HG02623 (cell line): Measurements from ENCODE around the gene EIF3K.
"Not testable (repeated sequence)": the region's sequence is repeated elsewhere in the genome, so short reads cannot be mapped to it uniquely, and the experiment has no call there.

ENCODE experiments used
- ATAC-seq: cut with Tn5 transposase; IDR thresholded peaks from one replicate; pipeline ENCODE4 v1.9.1; 2021; ENCODE audit warnings: moderate library complexity; ENCODE audit not compliant: unreplicated experiment

EIF3K gene, protein sequence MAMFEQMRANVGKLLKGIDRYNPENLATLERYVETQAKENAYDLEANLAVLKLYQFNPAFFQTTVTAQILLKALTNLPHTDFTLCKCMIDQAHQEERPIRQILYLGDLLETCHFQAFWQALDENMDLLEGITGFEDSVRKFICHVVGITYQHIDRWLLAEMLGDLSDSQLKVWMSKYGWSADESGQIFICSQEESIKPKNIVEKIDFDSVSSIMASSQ

DNA sequence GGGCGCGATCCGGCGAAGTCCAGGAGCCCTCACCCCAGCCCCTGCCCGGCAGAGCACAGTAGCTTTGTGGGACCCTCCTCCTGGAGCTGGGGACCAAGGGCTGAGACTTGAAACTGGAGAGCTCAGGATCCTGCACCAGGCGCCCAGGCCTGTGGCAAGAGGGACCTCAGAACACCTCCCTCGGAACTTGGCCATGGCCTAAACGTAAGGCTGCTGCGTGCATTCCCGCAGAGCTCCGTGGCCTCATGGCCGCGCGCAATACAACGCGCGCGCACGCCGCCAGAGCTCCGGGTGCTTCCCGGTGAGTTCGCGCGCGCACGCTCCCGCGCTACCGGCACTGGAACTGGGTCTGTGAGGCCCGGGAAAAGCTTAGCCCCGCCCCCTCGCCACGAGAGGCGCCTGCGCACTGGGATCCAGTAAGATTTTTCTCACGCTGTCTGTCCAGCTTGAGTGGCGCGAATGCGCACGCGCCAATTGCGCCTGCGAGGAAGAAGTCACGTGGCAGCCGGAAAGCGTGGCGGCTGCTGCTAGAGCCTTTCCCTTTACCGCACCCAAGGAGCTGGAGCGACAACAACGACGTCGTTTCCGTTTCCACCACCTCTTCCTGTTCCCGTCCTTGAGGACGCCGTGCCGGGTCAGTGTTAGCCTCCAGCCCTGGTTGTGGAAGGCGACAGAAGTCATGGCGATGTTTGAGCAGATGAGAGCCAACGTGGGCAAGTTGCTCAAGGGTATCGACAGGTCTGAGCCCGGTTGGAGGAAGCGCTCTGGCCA, at the start of gene EIF3K:
TSS of gene EIF3K (plus strand) at position 599 of the 771 bp plus-strand sequence. CDS start at position 680, 81 bp downstream.
- peak; percentile 57 for ATAC-seq

DNA sequence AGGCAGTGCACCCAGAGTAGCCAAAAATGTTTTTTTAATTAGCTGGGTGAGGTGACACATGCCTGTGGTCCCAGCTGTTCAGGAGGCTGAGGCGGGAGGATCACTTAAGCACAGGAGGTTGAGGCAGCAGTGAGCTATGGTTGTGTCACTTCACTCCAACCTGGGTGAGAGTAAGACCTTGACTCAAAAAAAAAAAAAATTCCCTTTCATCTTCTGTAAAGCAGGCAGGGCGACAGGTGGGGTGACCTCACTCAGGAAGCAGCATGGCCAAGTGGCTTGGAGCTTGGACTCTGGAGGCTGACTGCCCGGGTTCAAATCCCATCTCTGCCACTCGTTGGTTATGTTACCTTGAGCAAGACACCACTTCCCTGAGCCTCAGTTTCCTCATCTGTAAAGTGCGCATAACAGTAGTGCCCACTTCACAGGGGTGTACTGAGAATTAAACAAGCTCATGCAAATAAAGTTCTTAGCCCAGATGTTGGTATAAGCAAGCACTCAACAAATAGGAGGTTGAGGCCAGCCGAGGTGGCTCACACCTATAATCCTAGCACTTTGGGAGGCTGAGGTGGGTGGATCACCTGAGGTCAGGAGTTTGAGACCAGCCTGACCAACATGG, 49.5 kb upstream of the EIF3K start:
- no peak for ATAC-seq

DNA sequence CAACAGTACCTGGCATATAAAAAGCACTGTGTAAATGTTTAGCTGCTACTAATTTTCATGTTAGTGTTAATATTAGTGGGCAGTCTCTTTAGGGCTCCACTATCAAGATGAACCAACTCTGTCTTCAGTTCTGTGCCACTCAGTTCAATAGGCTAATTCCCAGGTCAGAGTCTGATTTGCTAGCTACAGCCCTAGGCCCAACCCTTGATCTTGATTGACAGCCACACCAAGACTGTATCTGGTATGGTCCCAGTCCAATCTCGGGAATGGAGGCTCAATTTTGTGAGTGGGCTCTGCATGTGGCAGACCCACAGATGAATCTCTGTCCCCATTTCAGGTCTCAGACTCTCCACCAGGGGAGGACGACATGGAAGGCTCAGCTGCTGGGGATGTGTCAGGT, 47.3 kb upstream of the EIF3K start:
- ATAC-seq = no peak

DNA sequence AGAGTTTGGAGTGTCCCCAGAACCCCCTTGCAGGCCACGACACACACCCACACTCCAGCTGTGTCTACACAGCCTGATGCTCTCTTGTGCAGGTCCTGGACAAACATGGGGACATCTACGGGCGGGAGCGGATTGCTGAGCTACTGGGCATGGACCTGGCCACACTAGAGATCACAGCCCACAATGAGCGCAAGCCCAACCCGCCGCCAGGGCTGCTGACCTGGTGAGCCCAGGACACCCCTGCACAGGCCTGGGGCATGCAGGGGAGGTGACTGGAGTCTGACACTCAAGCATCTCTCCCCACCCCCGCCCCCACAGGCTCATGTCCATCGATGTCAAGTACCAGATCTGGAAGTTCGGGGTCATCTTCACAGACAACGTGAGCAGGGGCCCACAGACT, 41.2 kb upstream of the EIF3K start:
- no peak for ATAC-seq

DNA sequence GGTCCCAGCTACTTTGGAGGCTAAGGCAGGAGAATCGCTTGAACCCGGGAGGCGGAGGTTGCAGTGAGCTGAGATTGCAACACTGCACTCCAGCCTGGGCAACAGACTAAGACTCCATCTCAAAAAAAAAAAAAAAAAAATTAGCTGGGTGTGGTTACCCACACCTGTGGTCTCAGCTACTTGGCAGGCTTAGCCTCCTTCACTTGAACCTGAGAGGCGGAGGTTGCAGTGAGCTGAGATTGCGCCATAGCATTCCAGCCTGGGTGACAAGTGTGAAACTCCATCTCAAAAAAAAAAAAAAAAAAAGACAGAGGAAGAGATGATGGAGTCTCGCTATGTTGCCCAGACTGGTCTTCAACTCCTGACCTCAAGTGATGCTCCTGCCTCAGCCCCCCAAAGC, 39.7 kb upstream of the EIF3K start:
- not testable (repeated sequence) for ATAC-seq

DNA sequence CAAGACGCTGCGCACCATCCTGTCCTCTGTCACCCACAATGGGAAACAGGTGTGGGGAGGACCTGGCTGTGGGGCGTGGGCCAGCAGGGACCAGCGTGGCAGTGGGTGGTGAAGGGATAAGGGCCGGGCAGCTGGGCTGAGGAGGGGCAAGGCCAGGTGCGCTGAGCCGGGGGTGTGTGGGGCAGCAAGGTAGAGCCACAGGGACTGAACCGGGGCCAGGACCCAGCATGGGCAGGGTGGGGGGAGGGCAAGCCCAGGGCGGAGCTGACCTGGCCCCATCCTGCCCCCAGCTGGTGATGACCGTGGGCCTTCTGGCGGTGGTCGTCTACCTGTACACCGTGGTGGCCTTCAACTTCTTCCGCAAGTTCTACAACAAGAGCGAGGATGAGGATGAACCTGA, 38.9 kb upstream of the EIF3K start:
- no peak for ATAC-seq

DNA sequence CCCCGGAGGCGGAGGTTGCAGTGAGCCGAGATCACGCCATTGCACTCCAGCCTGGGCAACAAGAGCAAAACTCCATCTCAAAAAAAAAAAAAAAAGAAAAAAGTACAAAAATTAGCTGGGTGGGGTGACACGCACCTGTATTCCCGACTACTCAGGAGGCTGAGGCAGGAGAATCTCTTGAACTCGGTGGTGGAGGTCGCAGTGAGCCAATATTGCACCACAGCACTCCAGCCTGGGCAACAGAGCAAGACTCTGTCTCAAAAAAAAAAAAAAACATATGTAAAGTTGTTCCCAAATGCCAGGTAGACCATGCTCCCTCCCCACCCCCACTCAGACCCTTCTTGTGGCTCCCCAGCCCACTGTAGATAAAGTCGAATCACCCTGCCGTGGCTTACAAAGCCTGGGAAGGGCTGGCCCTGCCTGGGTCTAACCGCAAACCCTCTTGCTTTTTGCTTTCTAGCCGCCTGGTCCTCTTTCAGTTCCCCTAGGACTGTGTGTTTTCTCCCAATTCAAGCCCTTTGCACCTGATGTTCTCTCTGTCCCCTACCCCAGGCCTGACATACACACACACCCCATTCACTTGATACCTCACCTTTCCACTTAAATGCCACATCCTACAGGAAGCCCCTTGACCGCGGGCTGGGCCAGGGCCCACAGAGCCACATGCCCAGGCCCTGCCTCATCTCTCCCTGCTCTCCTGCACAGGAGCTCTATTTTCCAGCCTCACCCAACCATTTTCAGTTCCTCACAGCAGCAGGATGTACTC, 35.6 kb upstream of the EIF3K start:
- no peak for ATAC-seq

DNA sequence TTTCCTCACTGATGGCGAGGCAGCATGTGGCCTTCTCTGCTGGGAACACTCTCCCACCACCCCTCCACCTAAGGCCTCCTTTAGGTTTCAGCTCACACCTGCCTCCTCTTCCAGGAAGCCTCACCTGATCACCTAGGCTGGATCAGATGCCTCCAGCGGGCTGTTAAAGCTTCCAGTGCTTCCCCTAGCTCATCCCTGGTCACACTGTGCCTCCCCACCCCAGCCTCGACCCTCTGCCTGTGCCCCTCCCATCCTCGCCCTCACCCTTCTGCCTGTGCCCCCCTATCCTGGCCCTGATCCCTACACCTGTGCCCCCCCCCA, 35.0 kb upstream of the EIF3K start:
- ATAC-seq = no peak

DNA sequence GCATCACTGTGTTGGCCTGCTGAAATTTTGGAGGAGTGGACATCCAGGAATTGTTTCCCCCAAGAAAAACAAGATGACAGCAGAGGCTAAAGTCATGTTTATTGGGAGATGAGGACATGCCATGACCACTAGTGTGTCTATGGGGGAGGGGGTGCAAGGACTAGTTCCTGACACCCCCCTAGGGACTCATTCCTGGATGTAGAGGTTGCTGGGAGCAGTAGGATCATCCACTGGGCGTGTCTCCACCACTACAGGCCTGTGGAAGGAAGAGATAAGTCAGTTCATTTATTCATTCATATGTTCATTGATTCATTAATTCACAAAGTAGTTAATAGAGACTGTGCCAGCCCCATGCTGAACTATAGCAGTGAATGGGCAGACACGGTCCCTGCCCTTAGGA, 31.4 kb upstream of the EIF3K start:
- no peak for ATAC-seq

DNA sequence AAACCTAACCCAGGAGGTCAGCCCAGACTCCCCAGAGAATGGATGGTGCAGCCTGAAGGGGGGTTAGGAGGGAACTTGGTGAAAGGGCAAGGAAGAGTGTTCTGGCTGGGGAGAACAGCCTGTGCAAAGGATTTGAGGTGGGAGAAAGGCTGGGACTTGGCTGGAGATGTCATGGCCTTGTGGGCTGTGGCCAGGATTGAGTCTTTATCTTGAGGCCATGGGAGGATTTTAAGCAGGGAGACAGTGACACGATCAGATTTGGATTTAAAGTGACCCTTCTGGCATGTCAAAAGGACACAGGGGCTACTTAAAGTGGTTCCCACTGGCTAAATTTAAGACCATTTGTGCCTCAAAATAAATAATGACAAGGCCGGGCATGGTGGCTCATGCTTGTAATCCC, 30.9 kb upstream of the EIF3K start:
- no peak for ATAC-seq

DNA sequence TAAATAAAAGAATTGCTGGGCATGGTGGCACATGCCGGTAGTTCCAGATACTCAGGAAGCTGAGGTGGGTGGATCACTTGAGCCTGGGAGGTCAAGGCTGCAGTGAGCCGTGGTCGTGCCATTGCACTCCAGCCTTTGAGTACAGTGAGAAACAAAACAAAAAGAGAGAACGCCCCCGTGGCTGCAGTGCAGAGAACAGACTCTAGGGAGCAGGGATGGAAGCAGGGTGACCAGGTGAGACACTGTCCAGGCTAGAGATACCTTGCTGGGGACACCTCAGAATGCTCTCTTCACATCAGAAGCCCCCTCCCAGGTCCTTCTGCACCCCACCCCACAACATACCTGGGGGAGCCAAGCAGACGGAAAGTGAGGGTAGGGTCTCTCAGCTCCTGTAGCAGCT, 26.0 kb upstream of the EIF3K start:
- no peak for ATAC-seq

DNA sequence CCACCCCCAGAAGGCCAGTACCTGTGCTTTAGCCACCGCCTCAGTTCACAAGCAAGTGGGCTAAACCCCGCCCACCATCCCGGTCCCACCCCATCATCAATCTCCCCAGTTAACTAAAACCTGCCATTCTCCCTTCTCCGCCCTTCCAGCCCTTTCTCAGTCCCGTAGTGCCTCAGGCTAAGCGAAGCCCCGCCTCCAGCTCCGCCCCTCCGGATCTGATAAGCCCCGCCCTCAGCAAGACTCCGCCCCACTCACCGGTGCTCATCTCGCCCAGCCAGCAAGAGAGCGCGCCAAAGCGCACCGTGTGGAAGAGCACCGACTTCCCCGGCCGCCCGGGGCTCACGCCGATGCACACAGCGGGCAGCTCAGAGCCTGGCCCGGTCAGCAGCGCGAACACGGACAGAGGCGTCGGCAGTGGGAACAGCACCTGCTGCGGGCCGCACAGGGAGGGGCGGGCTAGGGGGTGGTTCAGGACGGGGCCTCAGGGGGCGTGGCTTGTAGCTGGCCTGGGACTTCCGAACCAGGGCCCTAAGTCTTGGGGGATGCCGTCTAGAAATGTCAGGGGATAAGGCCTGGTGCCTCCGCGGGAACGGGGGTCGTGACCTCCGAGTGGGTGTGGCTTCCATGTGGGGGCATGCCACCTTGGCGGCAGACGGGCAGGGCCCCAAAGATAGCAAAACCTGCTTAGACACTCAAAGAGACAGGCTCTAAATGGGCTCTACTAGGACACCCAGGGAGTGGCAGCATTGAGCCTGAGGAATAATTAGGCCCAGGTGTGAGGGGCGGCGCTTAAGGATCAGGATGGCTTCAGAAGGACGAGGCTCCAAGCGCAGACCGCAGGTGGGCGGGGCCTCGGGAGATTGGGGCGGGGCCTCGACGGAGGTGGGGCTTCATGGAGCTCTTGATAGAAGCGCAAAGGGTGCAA, 22.7 kb upstream of the EIF3K start:
- no peak for ATAC-seq

DNA sequence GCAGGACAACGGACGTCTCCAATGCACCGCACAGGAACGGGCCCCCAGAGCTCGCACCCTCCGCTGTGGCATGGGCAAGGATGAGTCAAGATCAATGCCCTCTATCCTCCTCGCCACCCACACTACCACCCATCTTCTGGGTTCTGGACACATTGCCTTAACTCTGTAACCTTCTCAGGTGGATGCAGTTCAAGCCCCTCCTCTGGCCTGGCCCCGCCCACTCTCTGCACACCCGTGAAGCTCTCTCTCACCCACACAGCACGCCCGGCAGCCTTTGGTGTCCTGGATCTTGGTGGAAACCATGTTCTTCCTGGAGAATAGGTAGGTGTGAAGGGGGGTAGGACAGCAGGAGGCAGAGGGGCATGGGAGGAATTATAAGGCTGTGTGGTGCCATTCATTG, 21.9 kb upstream of the EIF3K start:
- no peak for ATAC-seq

DNA sequence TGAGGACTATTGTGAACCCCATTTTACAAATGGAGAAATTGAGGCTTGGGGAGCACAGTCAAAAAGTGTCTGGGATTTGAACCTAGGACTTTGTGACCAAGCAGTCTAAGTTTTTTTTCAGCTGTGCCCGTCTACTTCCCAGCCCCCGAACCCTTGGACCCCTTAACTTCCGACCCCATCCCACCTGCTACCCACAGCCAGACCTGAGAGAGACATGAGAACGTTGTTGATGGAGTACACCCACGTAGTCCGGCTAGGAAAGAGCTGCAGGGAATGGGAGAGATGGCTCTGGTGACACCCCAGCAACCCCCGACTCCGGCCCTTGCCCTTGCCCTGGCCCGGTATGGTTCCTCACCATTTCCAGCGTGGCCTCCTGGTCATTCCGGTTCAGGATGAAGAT, 19.3 kb upstream of the EIF3K start:
- ATAC-seq = no peak

DNA sequence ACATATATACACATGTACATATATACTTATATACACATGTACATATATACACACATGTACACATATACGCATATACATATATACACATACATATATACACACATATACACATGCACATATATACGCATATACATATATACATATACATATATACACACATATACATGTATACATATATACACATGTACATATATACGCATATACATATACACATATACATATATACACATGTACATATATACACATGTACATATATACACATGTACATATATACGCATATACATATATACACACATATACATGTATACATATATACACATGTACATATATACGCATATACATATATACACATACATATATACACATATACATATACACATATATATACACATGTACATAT, 16.1 kb upstream of the EIF3K start:
- not testable (repeated sequence) for ATAC-seq

DNA sequence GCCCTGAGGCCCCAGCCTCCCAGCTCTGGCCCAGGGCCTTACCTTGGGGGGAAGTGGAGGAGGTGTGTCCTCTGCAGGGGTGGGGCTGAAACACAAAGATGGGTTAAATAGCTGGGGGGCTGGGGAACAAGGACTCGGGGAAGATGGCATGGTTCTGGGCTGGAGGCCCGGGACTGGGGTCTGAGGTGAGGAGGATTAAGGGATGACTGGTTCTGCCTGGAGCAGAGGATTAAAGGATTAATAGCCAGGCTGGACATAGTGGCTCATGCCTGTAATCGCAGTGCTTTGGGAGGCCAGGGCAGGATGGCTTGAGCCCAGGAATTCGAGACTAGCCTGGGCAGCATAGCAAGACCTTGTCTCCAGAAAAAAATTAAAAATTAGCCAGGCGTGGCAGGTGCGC, 12.9 kb upstream of the EIF3K start:
- ATAC-seq = no peak

DNA sequence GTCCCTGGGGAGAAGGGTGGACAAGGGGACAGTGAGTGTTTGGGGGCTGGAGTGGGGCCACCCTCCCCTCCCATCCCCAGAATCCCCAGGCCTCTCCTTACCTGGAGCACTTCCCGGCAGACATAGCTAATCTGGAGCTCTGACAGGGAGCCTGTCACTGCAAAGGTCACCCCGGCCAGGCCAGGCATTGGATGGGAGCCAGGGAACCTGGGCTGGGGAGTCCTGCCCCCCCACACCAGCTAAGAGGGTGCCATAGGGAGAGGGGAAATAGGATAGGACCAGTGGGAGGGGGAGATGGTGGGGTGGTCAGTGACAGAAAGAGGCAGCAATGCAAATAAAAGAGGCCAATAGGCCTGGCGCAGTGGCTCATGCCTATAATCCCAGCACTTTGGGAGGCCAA, 4.7 kb upstream of the EIF3K start:
- ATAC-seq = no peak

DNA sequence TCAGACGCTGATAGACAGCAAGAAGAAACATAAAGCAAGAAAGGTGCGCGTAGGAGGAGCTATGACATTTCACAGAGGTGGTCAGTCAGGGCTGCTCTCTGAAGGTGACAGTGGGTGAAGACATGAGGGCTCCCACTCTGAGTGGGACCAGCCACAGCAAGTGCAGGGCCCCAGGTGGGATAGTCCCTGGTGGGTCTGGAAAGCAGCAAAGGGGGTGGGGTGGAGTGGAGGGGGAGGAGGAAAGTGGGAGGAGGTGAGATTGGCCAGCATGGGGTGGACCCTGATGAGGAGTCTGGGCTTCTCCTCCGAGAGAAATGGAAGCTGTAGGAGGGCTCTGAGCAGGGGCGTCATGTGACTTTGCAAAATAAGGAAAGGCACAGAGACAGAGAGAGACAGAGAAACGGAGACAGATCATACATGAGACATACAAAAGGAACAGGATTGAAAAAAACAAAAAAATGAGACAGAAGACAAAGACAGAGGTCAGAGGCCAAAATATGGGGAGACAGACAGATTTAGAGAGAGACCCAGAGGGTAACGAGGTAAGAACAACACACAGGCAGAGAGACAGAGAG, 3.9 kb upstream of the EIF3K start:
- ATAC-seq = no peak

DNA sequence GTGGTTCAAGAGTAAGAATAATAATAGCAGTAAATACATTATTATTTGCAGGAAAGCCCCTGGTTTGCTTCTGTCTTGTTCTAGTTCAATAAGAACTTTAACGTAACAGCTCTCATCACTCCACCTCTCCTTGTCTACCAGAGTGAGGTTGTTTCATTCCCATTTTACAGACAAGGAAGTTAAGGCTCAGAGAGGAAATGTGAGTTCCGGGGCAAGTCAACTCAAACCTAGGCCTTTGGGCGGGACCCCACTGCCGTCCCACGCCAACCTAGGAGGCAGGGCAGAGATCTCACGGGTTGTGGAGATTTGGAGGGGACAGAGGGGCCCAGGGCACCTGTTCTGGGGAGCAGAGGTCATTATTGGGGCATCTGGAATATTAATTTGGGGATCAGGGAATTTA, 2.7 kb upstream of the EIF3K start:
- no peak for ATAC-seq

DNA sequence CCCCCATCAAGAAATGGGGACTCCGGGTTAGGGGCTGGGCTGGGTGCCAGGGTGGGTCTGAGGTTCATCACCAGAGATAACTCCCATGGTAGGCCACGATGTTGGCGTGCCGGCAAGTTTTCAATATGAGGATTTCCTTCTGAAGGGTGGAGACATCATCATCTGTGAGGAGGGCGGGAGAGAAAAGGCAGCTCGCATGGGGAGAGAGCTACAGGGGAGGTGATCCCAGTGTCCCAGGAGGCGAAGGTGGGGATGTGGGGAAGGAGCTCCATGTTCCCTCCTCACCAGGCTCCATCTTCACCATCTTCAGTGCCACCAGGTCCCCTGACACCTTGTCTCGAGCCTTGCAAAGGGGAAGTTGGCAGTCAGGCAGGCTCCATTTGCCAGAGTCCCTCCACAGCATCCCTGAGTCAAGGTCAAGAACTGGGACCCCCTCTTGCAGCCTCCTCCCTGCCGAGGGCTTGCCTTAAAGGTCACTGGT, 1.7 kb upstream of the EIF3K start:
- ATAC-seq = no peak
